Right atrium auricular region (tissue), 2 donors: ENCODE measurements around the gene BTBD16. TPM values are rescaled to one million over a fixed set of nuclear protein-coding genes. Genes with fewer than 3 reads are reported as not detected.

Experiments
- DNase-seq: peaks from one replicate; pipeline ENCODE4 v3.0.0-alpha.2; 2019; ENCODE audit warnings: low spot score
- H3K27ac ChIP-seq, 2 donors: fragments of 200-600 bp; sonication (generic); 1 replicate in 1 of 2; 2 replicates in 1 of 2; pipeline ENCODE4 v1.5.1; 2016 to 2019
- H3K27me3 ChIP-seq, 2 donors: fragments of 200-600 bp; sonication (generic); one replicate each; pipeline versions ENCODE4 v1.5.1 to v1.6.0; 2017 to 2019
- H3K36me3 ChIP-seq: fragments of 200-600 bp; sonication (generic); one replicate; pipeline ENCODE4 v1.5.1; 2016
- H3K4me1 ChIP-seq, 2 donors: fragments of 200-600 bp; sonication (generic); one replicate each; pipeline versions ENCODE4 v1.5.1 to v1.6.0; 2017 to 2019
- H3K4me3 ChIP-seq, 2 donors: fragments of 200-600 bp; sonication (generic); 1 replicate in 1 of 2; 2 replicates in 1 of 2; pipeline ENCODE4 v1.5.1; 2017 to 2019; ENCODE audit warnings: mild to moderate bottlenecking in 1 of 2, moderate library complexity in 1 of 2
- H3K9me3 ChIP-seq, 2 donors: fragments of 200-600 bp; sonication (generic); one replicate each; pipeline ENCODE4 v1.5.1; 2019
- CTCF ChIP-seq, 2 donors: fragments of 200-600 bp; sonication (generic); IDR thresholded peaks; one replicate each; pipeline ENCODE4 v1.5.1; 2019; ENCODE audit warnings: antibody characterized with exemption in 2 of 2
- total RNA-seq, 2 donors: library from RNA; depleted of rRNA; stranded (reverse); fragments of >200 nt; gene quantifications; one replicate each; pipeline ENCODE4 v1.1.0, GENCODE V29; 2016

BTBD16 gene
- total RNA-seq, 2 donors from 2014 or later, result not detected

DNA sequence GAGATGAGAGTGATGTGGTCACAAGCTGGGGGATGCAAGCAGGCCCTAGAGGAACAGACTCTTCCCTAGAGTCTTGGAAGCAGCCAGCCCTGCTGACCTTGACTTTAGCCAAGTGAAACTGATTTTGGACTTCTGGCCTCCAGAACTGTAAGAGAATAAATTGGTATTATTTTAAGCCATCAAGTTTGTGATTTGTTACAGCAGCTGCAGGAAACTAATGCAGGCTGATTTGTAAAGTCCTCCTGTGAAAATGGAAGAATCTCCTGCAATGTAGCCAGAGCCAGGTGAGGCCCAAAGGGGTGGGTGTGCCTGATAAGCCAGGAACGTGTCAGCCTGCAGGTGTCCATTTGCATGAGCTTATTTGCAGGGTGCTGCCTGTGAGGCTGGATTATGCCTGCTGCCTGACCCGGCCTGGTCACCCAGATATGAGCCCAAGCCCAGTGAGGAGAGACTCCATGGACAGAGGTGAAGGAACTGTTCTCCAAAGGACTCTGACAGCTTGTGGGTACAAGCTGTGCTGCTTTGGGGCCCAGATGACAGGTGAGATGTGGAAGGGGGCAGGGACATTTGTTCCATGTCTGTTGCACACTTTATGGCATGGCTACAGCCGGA lies 78.8 kb downstream of the BTBD16 start:
- Histone ChIP-seq H3K4me1 (no peaks in the 10 kb centered on the region), H3K36me3 (no peaks in the 10 kb centered on the region)
- TF ChIP-seq CTCF (IDR thresholded peaks at IDR 0.05), result no peak

DNA sequence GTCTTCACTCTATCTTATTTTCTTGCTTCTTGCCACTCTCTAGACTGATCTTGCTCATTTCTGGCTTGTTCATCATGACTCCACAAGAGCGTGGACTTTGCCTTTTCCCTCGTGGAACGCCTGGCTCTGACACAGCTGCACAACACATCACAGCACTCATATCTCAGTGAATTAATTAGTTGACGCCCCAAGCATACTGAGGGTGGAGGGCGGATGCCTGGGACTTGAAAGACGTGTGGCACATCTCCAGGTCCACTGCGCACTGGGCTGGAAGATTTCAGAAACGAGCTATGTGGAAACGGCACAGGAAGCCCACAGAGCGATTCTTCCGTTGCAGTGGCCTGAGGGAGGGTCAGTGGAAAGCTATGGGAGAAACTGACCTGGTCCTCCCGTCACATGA lies 79.8 kb downstream of the BTBD16 start:
- no peak for TF ChIP-seq CTCF (IDR thresholded peaks at IDR 0.05)
- H3K27ac ChIP-seq, result no peak overlapping the region
- H3K9me3 ChIP-seq, result no peaks in the 10 kb centered on the region
- no peak for DNase-seq
- no peak overlapping the region for H3K4me3 ChIP-seq
- no peaks in the 10 kb centered on the region for H3K27me3 ChIP-seq
- H3K4me1 ChIP-seq, result no peaks in the 10 kb centered on the region
- no peaks in the 10 kb centered on the region for H3K36me3 ChIP-seq

More for the DNA sequence above, 78.8 kb downstream of the BTBD16 start:
- Histone ChIP-seq H3K9me3 (no peaks in the 10 kb centered on the region), H3K27ac (no peak overlapping the region), H3K27me3 (no peaks in the 10 kb centered on the region), H3K4me3 (no peak overlapping the region)
- DNase-seq, result no peak

GRCh38 chr10:122352817-122353525 lies 81.9 kb downstream of the BTBD16 start:
- Histone ChIP-seq H3K9me3 (no peaks in the 10 kb centered on the region), H3K4me3 (no peak overlapping the region), H3K4me1 (no peaks in the 10 kb centered on the region), H3K27me3 (no peaks in the 10 kb centered on the region), H3K27ac (no peak overlapping the region), H3K36me3 (no peaks in the 10 kb centered on the region)
- no peak for DNase-seq
- no peak for TF ChIP-seq CTCF (IDR thresholded peaks at IDR 0.05)

- H3K9me3 ChIP-seq, result no peaks in the 10 kb centered on the region
- no peak for DNase-seq
Measured at GRCh38 chr10:122354383-122354782, 83.3 kb downstream of the BTBD16 start.

DNA sequence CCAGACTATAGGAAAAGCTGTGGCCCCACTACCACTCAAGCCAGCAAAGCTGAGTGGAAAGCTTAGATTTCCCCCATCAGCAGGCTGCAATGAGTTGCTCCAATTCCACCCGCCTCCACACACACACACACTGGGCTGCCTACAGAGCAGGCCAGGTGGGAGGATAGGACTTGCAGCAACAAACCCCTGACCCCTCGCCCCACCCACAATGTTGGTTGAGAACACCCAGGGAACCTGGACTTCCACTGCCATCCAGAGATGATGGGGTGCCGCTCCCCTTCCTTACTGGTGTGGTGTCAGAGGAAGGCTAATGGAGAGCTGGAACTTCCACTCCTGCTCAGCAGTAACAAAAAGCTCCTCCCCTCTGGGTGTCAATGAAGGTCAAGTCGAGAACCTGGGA lies 86.6 kb downstream of the BTBD16 start:
- Histone ChIP-seq H3K4me1 (no peaks in the 10 kb centered on the region), H3K27ac (no peak overlapping the region), H3K4me3 (no peak overlapping the region), H3K36me3 (no peaks in the 10 kb centered on the region), H3K9me3 (no peaks in the 10 kb centered on the region), H3K27me3 (no peaks in the 10 kb centered on the region)
- no peak for DNase-seq
- TF ChIP-seq CTCF (IDR thresholded peaks at IDR 0.05), result no peak

More at GRCh38 chr10:122354383-122354782, 83.3 kb downstream of the BTBD16 start:
- H3K27me3 ChIP-seq, result no peaks in the 10 kb centered on the region
- no peak overlapping the region for H3K4me3 ChIP-seq
- TF ChIP-seq CTCF (IDR thresholded peaks at IDR 0.05), result no peak
- H3K4me1 ChIP-seq, result no peaks in the 10 kb centered on the region
- H3K36me3 ChIP-seq, result no peaks in the 10 kb centered on the region
- H3K27ac ChIP-seq, result no peak overlapping the region
